DOHH2 (cell line): ENCODE measurements around the gene PLEKHG4.

ENCODE experiments used
- H3F3A ChIP-seq: fragments of 200-600 bp; sonication (generic), shearing (Covaris generic); 2 replicates; pipeline ENCODE4 v1.6.0; 2016; ENCODE audit warnings: antibody characterized with exemption, mild to moderate bottlenecking; ENCODE audit not compliant: control insufficient read depth, insufficient read depth
- H3K27ac ChIP-seq: fragments of 200-600 bp; sonication (generic); 2 replicates; pipeline ENCODE4 v1.5.1; 2014; ENCODE audit warnings: low read depth, mild to moderate bottlenecking, low read length, moderate library complexity
- H3K27me3 ChIP-seq: fragments of 200-600 bp; sonication (generic); 2 replicates; pipeline ENCODE4 v1.6.1; 2014; ENCODE audit warnings: mild to moderate bottlenecking, low read length, mixed read lengths; ENCODE audit not compliant: control insufficient read depth
- H3K36me3 ChIP-seq: fragments of 200-600 bp; sonication (generic); 2 replicates; pipeline ENCODE4 v1.6.1; 2014; ENCODE audit warnings: mild to moderate bottlenecking, low read length, moderate library complexity, mixed read lengths; ENCODE audit not compliant: control insufficient read depth
- H3K4me1 ChIP-seq: fragments of 200-600 bp; sonication (generic); 2 replicates; pipeline ENCODE4 v1.6.1; 2014; ENCODE audit warnings: mild to moderate bottlenecking, low read length, mixed read lengths; ENCODE audit not compliant: control insufficient read depth
- H3K4me2 ChIP-seq: fragments of 200-600 bp; sonication (generic); 2 replicates; pipeline ENCODE4 v1.6.0; 2014; ENCODE audit warnings: mild to moderate bottlenecking, low read length, moderate library complexity
- H3K4me3 ChIP-seq: fragments of 200-600 bp; sonication (generic); 2 replicates; pipeline ENCODE4 v1.5.1; 2014; ENCODE audit warnings: mild to moderate bottlenecking, low read length, mixed read lengths
- H3K79me2 ChIP-seq: fragments of 200-600 bp; sonication (generic); 2 replicates; pipeline ENCODE4 v1.6.1; 2014; ENCODE audit warnings: mild to moderate bottlenecking, low read length, mixed read lengths; ENCODE audit not compliant: control insufficient read depth
- H3K9me2 ChIP-seq: fragments of 200-600 bp; sonication (generic); replicated peaks from 2 replicates; pipeline ENCODE4 v1.6.1; 2014; ENCODE audit warnings: mild to moderate bottlenecking, low read length, mixed read lengths; ENCODE audit not compliant: control insufficient read depth
- H3K9me3 ChIP-seq: fragments of 200-600 bp; sonication (generic); 2 replicates; pipeline ENCODE4 v1.6.1; 2014; ENCODE audit warnings: antibody characterized with exemption, low read length, mixed read lengths; ENCODE audit not compliant: control insufficient read depth, insufficient read depth
- H4K20me1 ChIP-seq: fragments of 200-600 bp; sonication (generic); 2 replicates; pipeline ENCODE4 v1.6.0; 2014; ENCODE audit warnings: low read depth, mild to moderate bottlenecking, antibody characterized with exemption, low read length, moderate library complexity; ENCODE audit not compliant: control insufficient read depth, insufficient read depth
- EZH2phosphoT487 ChIP-seq: fragments of 200-600 bp; sonication (generic); IDR thresholded peaks from 2 replicates; pipeline ENCODE4 v1.6.1; 2017; ENCODE audit warnings: borderline replicate concordance, mild to moderate bottlenecking, antibody characterized with exemption, low read length, moderate library complexity, mixed read lengths
- TF ChIP-seq, protein P1 (sequence below): fragments of 200-600 bp; sonication (generic); IDR thresholded peaks from one replicate; pipeline ENCODE4 v1.5.1; 2014; ENCODE audit warnings: antibody characterized with exemption, mild to moderate bottlenecking, low read depth, low read length; ENCODE audit not compliant: poor library complexity, severe bottlenecking

The PLEKHG4 gene, protein sequence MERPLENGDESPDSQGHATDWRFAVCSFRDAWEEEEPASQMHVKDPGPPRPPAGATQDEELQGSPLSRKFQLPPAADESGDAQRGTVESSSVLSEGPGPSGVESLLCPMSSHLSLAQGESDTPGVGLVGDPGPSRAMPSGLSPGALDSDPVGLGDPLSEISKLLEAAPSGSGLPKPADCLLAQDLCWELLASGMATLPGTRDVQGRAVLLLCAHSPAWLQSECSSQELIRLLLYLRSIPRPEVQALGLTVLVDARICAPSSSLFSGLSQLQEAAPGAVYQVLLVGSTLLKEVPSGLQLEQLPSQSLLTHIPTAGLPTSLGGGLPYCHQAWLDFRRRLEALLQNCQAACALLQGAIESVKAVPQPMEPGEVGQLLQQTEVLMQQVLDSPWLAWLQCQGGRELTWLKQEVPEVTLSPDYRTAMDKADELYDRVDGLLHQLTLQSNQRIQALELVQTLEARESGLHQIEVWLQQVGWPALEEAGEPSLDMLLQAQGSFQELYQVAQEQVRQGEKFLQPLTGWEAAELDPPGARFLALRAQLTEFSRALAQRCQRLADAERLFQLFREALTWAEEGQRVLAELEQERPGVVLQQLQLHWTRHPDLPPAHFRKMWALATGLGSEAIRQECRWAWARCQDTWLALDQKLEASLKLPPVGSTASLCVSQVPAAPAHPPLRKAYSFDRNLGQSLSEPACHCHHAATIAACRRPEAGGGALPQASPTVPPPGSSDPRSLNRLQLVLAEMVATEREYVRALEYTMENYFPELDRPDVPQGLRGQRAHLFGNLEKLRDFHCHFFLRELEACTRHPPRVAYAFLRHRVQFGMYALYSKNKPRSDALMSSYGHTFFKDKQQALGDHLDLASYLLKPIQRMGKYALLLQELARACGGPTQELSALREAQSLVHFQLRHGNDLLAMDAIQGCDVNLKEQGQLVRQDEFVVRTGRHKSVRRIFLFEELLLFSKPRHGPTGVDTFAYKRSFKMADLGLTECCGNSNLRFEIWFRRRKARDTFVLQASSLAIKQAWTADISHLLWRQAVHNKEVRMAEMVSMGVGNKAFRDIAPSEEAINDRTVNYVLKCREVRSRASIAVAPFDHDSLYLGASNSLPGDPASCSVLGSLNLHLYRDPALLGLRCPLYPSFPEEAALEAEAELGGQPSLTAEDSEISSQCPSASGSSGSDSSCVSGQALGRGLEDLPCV

DNA sequence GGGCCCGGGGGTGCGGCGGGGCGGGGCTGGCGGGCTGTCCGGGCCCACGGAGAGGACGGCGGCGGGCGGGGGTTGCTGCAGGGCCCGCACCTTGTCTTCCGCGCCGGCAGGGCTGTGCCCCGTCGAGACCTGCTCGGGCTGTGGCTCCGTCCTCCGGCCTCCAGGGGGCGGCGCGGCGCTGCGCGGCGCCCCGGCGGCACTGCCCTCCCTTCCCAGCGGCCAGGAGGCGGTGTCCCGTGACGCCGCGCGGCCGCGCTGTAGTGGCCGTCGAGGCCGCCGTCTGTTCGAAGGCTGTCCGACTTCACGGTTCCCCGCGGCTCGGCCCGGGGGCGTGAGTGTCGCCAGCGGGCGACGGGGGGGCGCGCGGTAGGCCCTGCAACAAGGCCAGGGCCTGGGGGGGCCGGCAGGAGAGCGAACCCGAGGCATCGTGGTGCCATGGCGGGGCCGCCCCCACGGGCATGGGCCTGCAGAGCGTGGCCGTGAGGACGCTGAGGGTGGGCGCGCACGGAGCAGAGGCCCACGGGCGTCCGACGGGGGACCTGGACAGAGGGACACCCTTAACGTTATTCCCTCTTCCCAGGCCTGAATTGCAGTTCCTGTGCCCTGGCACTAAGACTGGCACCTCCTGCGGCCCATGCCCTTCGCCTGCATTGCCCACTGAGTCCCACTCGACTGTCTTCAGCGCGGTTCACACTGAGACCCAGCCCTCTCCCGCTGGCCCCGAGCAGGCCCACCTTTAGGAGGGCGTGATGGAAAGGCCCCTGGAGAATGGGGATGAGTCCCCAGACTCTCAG is at the start of gene PLEKHG4:
PLEKHG4 (plus strand) TSS at position 237 of the 794 bp plus-strand sequence; CDS start at position 750, 513 bp downstream.
- Histone ChIP-seq H3K27ac (no peak within 1 kb of the TSS), H3K4me2 (peak within 1 kb of the TSS; percentile 63), H4K20me1 (no peaks in the 10 kb centered on the region), H3K79me2 (peaks cover 13% of the 10 kb centered on the region), H3K9me2 (no peaks in the 10 kb centered on the region), H3K9me3 (no peaks in the 10 kb centered on the region), H3K4me3 (peak within 1 kb of the TSS; percentile 79), H3K4me1 (peaks cover 13% of the 10 kb centered on the region), H3F3A (no peaks in the 10 kb centered on the region), H3K36me3 (peaks cover 12% of the 10 kb centered on the region), H3K27me3 (no peaks in the 10 kb centered on the region)
- TF ChIP-seq EZH2phosphoT487, result no peak
- TF ChIP-seq, protein P1, sequence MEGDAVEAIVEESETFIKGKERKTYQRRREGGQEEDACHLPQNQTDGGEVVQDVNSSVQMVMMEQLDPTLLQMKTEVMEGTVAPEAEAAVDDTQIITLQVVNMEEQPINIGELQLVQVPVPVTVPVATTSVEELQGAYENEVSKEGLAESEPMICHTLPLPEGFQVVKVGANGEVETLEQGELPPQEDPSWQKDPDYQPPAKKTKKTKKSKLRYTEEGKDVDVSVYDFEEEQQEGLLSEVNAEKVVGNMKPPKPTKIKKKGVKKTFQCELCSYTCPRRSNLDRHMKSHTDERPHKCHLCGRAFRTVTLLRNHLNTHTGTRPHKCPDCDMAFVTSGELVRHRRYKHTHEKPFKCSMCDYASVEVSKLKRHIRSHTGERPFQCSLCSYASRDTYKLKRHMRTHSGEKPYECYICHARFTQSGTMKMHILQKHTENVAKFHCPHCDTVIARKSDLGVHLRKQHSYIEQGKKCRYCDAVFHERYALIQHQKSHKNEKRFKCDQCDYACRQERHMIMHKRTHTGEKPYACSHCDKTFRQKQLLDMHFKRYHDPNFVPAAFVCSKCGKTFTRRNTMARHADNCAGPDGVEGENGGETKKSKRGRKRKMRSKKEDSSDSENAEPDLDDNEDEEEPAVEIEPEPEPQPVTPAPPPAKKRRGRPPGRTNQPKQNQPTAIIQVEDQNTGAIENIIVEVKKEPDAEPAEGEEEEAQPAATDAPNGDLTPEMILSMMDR, result peak; percentile 52

DNA sequence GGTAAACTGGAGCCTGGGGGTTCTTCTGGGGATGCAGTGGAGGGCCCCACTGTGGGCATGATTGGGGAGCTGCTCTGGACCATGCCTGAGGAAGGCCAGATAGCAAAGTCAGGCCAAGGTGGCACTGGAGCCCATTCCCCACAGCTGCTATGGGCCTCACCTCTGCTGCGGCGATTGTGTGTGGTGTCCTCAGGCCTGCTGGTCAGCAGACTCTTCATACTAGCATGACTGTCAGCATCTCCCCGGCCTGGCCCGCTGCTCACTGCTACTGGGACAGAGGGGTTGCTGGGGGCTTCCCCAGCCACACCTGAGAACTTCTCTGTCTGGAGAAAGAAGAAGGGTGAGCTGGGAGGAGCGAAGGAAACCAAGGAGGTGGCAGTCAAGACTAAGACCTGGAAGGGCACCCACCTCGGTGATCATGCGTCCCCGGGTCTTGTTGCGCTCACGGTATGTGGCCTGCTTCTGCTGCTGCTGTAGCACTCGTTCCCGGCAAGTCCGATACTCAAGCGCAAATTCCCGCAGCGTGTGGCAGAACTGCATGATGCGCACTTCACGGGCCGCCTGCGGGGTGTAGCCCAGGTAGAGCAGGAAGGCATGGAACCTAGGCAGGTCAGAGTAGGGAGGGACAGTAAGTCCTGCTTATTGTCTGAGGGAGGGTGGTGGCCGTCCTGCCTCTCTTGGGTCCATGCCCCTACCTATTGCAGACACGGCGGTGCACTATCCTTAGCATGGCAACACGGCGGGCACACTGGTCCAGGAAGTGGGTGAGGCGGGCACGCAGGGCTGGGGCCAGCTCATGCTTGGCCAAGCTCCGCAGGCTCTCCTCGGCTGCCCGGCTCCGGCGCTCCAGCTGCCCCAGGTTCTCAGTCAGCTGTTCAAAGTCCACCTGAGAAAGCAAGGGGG is 49.2 kb upstream of the PLEKHG4 start:
- TF ChIP-seq EZH2phosphoT487, result no peak
- TF ChIP-seq, protein P1, result no peak
- Histone ChIP-seq H3K27ac (no peak overlapping the region), H3K36me3 (peaks cover 37% of the 10 kb centered on the region), H4K20me1 (no peaks in the 10 kb centered on the region), H3K4me1 (peaks cover 24% of the 10 kb centered on the region), H3K27me3 (no peaks in the 10 kb centered on the region), H3K9me2 (no peaks in the 10 kb centered on the region), H3F3A (no peaks in the 10 kb centered on the region), H3K4me3 (no peak overlapping the region), H3K4me2 (no peak overlapping the region), H3K9me3 (no peaks in the 10 kb centered on the region), H3K79me2 (peaks cover 21% of the 10 kb centered on the region)
